ENCODE data around the gene CA14.
"Not testable (repeated sequence)": the region's sequence is repeated elsewhere in the genome, so short reads cannot be mapped to it uniquely, and the experiment has no call there.

CA14 gene

GRCh38 chr1:150257624-150258585 is at the start of gene CA14:
CA14 (plus strand) TSS chr1:150257774; CDS start chr1:150258129, 355 bp downstream.
- DNase-seq = no peak

- DNase-seq = not testable (repeated sequence)
Measured at GRCh38 chr1:150208460-150208859, 49.1 kb upstream of the CA14 start.

- DNase-seq = no peak
Measured at GRCh38 chr1:150210091-150210490, 47.5 kb upstream of the CA14 start.

DNA sequence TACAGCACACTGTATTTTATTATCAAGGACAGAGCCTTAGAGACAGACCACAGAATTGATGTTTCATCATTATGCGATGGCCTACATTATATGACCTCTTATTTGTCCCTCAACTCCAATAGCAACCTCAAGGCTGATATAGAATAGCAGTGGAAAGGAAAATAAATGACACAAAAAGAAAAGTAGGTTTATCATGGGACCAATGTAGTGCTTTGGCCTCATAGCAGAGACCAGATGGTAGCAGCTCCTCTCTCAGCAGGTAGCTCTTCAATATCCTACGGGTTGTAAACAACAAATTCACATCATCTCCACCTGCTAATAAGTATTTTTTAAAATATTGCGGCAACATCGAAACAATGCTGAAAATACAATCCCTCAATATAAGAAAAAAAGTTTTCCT is 46.9 kb upstream of the CA14 start:
- DNase-seq = no peak

GRCh38 chr1:150212070-150212469 is 45.5 kb upstream of the CA14 start:
- no peak for DNase-seq

DNA sequence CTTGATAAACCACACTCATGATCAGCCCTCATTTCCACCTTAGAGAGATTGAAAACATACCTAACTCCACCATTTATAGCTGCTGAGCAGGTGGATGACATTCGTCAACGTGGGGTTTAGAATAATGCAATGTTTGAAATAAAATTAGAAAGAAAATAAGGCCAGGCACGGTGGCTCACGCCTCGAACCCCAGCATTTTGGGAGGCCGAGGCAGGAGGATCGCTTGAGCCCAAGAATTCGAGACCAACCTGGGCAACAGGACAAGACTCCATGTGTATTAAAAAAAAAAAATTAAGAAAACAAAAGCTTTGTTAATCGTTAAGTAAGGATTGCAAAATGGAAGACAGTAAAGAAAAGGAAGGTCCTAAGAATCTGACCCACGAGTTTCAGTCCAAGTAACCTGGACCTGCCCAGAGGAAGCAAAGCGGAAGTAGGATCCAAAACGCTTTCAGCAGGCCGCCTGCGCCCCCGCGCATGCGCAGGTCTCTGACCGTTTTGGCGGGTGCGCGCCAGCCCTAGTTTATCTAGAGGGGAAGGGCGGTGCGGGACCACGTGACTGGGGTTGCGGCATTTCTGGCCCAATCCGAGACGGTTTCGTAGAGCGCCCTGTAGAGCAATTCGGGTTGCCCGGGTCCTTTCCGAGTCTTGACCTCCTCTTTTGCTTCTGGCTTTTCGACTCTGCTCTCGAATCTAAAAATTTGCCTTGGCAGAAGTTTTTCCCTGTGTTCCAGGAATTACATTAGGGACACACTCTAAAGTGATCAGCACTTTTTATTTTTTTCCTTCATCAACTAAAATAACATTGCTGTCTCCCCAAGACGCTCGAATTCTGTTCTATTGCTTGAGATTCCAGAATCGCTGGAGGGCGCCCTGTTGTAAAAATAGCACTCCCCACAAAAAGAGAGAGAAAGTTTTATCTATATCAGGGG is 44.1 kb upstream of the CA14 start:
- DNase-seq = peak; percentile 95

GRCh38 chr1:150214099-150214756 is 43.3 kb upstream of the CA14 start:
- DNase-seq = not testable (repeated sequence)

DNA sequence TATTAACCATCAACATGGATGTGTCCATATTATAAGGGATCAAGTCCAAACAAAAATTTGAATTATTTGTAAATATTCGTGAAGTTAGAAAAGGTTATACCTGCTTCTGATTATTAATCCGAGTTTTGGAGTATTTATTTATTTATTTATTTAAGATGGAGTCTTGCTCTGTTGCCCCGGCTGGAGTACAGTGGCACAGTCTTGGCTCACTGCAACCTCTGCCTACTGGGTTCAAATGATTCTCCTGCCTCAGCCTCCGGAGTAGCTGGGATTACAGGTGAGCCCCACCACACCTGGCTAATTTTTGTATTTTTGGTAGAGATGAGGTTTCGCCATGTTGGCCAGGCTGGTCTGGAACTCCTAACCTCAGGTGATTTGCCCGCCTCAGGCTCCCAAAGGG is 41.7 kb upstream of the CA14 start:
- DNase-seq = not testable (repeated sequence)

DNA sequence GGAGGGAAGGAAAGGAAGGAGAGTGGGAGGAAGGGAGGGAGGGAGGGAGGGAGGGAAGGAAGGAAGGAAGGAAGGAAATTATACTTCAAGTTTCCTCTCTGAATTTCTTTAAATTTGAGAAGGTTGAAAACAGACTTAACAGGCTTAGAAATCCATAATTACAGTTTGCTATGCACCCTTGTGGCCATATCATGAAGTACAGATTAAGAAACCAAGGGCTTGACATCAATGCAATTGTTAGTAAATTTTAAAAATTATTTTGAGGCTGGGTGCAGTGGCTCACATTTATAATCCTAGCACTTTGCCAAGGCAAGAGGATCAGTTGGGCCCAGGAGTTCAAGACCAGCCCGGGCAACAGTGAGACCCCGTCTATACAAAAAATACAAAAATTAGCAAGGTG is 36.0 kb upstream of the CA14 start:
- no peak for DNase-seq

- no peak for DNase-seq
Measured at GRCh38 chr1:150224983-150225382, 32.6 kb upstream of the CA14 start.

- DNase-seq = no peak
Measured at GRCh38 chr1:150225546-150225945, 32.0 kb upstream of the CA14 start.

DNA sequence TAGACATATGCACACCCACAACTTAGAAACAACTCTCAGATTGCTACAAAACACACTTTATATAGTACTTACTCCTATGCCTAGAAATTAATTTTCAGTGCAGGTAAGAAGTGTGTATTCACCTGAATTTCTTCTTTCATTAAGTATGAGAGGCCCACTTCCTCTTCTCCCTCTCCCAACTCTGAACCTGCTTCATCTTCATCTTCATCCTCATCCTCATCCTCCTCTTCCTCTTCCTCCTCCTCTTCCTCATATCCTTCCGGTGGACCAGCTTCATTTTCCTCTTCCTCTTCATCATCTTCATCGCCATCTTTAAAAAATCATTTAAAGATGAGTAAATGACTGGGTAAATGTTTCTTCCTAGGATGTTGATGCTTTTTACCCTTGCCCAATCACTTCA is 31.1 kb upstream of the CA14 start:
- DNase-seq = no peak

GRCh38 chr1:150227228-150227627 is 30.3 kb upstream of the CA14 start:
- DNase-seq = no peak

GRCh38 chr1:150228246-150228645 is 29.3 kb upstream of the CA14 start:
- not testable (repeated sequence) for DNase-seq

- not testable (repeated sequence) for DNase-seq
Measured at GRCh38 chr1:150232921-150233320, 24.7 kb upstream of the CA14 start.

DNA sequence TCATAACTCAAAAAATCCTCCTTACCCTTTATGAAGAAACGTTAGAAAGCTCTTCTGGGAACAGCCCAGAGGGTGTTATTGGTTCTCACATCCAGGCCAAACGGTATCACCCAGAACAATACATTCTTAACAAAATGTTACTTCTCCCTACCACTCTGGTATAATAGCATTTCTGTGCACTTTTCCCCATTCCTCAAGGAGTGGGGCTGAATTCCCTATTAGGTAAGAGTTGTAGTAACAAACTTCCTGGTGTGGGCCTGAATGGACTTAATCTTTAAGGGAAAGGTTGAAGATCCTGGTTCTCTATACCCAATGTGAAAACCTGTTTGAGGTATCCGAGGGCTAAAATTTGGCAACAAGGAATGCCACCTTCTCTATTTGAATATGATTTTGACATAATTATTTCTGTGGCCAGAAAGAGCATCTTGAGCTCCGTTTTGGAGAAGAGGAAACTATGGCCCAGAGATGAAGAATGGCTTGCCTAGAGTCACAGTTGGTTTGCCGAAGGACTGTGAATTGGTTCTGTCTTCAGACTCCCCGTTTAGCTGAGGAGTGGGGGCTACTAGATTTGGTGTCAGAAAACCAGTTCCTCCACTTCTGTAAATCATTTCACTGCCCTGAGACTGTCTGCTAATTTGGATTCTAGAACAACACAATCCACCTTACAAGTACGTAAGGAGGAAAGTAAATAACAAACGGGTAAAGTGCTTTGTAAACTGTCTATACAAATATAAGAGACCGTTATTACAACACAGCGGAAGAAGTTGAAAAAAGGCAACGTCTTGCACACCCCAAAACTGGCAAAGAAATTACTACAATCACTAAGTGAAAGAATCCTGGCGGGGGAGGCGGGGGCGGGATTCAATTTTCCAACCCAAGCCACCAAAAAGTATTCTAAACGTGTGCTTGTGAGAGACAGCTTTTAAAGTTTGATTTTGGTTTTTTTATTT is 23.9 kb upstream of the CA14 start:
- DNase-seq = peak; percentile 10

- no peak for DNase-seq
Measured at GRCh38 chr1:150234309-150234565, 23.3 kb upstream of the CA14 start.

GRCh38 chr1:150234566-150235293 is 22.8 kb upstream of the CA14 start:
- peak; percentile 82 for DNase-seq

DNA sequence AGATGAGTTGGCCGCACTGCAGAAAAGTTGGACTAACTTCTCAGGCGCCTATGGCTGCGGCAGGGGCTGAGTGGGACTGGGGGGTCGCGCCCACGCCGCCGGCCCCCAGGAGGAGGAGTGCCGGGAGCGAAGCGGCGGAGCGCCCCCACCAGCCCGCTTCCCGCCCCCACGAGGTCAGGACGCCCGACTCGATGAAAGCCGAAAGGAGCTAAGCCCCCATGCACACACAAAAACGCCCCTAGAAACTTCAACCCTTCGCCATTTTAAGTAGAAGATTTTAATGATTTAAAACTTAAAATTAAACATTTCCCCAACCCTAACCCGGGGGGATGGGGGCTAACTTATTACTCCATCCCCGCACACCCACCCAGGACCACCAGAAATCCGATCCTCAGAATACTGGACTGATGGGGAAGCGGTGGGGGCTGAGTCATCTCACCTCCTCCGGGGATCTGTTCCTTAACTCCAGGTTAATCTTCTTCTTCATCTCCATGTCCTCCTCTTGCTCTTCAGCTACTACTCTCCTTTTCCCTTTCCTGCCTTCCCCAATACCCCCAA is 22.2 kb upstream of the CA14 start:
- peak; percentile 44 for DNase-seq

GRCh38 chr1:150235852-150236613 is 21.5 kb upstream of the CA14 start, which contains the start of gene ANP32E:
ANP32E (minus strand) TSS chr1:150236112; CDS start chr1:150235786, 326 bp downstream.
- DNase-seq = peak; percentile 94
